Left lung (tissue), 10 donors: ENCODE measurements around the gene ALDH16A1. TPM values are rescaled to one million over a fixed set of nuclear protein-coding genes. Genes with fewer than 3 reads are reported as not detected.

Experiments
- ATAC-seq: fragments of 200-7000 bp; cut with Tn5 transposase; one replicate; pipeline ENCODE4 v1.9.1; 2020; ENCODE audit warnings: moderate library complexity
- DNase-seq, 4 donors: peaks; one replicate each; pipeline ENCODE4 v3.0.0-alpha.2; 2013 to 2020
- H3K27ac ChIP-seq, 2 donors: fragments of 200-600 bp; sonication (generic) in 1 of 2; one replicate each; pipeline versions ENCODE4 v1.5.0 to v1.8.0; 2020 to 2021
- H3K27me3 ChIP-seq, 2 donors: fragments of 200-600 bp; sonication (generic) in 1 of 2; one replicate each; pipeline versions ENCODE4 v1.5.0 to v1.8.0; 2020 to 2021
- H3K36me3 ChIP-seq, 2 donors: fragments of 200-600 bp; sonication (generic) in 1 of 2; one replicate each; pipeline versions ENCODE4 v1.5.0 to v1.8.0; 2020 to 2021
- H3K4me1 ChIP-seq, 2 donors: fragments of 200-600 bp; one replicate each; pipeline ENCODE4 v1.8.0; 2021
- H3K4me3 ChIP-seq, 2 donors: fragments of 200-600 bp; sonication (generic) in 1 of 2; one replicate each; pipeline versions ENCODE4 v1.5.0 to v1.8.0; 2020 to 2021; ENCODE audit warnings: mild to moderate bottlenecking in 1 of 2
- H3K9me3 ChIP-seq, 2 donors: fragments of 200-600 bp; sonication (generic) in 1 of 2; one replicate each; pipeline versions ENCODE4 v1.5.0 to v1.8.0; 2020 to 2021
- intact Hi-C, 2 donors: fragments of 100-400 bp; cut with DNase I; formaldehyde crosslinking; loops; one replicate each; pipeline versions ENCODE4 v1.11.2 to v1.14.2; 2022
- polyA plus RNA-seq, 6 donors: library from polyadenylated mRNA; unstranded; fragments of 120-200 nt; gene quantifications; one replicate each; pipeline ENCODE4 v1.2.1, GENCODE V29; 2013; ENCODE audit not compliant: insufficient read length in 6 of 6
- total RNA-seq, 2 donors: library from RNA; stranded (reverse); fragmentation: NEBNext Ultra II Directional; extraction: Animal tissue kit (Norgen Biotek cat#: 25700); gene quantifications; one replicate each; pipeline ENCODE4 v1.2.1, GENCODE V29; 2021
- TF ChIP-seq, protein P1 (sequence below), 2 donors: fragments of 200-600 bp; sonication (generic) in 1 of 2; IDR thresholded peaks; one replicate each; pipeline versions ENCODE4 v1.5.0 to v1.8.0; 2021; ENCODE audit warnings: antibody characterized with exemption in 2 of 2
- donor health status: DM: no; HTN: yes; CAD: no.
- donor health status: DM: no; HTN: no; CAD: no.

Gene ALDH16A1
- total and polyA plus RNA-seq, 8 donors, result 12.6 to 54.2 (median 18.1) TPM

DNA sequence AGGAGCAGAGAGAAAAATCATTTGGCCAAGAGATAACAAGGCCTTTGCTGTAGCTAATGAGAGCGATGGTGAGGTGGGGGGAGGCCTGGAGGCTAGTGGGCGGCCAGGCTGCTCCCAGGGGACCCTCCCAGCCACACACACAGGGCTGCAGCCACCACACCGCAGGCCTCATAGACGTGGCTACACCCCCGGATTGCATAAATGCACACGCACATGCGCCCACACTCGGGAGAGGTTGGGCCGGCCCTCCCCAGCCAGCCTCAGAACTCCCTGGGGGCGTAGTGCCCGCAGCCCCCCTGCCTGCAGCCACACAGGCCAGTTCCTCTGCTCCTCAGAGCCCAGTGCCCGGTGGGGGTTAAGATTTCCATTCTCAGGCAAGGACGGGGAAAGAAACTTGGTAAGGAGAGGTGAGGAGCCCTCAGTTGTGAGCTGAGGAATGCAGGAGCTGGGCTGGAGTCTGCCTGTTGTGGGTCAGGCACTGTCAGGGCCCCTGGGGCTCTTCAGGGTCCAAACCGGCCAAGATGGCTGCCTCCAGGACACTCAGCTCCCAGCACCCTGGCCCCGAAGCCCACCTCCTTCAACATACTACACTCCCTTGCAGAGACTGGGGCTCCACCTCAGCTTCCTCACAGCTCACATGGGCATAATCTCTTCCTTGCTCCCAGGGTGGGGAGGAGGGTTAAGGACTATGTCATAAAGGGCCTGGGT, 37.8 kb upstream of the ALDH16A1 start:
- Histone ChIP-seq H3K36me3 (no peaks in the 10 kb centered on the region), H3K27me3 (peaks cover 7 to 47% of the 10 kb centered on the region in 2 donors), H3K9me3 (no peaks in the 10 kb centered on the region), H3K4me3 (no peak overlapping the region), H3K27ac (no peak overlapping the region), H3K4me1 (no peaks in the 10 kb centered on the region)
- DNase-seq (no peak), ATAC-seq (peak; percentile 22)
- intact Hi-C loops, result no loop called here
- TF ChIP-seq, protein P1, sequence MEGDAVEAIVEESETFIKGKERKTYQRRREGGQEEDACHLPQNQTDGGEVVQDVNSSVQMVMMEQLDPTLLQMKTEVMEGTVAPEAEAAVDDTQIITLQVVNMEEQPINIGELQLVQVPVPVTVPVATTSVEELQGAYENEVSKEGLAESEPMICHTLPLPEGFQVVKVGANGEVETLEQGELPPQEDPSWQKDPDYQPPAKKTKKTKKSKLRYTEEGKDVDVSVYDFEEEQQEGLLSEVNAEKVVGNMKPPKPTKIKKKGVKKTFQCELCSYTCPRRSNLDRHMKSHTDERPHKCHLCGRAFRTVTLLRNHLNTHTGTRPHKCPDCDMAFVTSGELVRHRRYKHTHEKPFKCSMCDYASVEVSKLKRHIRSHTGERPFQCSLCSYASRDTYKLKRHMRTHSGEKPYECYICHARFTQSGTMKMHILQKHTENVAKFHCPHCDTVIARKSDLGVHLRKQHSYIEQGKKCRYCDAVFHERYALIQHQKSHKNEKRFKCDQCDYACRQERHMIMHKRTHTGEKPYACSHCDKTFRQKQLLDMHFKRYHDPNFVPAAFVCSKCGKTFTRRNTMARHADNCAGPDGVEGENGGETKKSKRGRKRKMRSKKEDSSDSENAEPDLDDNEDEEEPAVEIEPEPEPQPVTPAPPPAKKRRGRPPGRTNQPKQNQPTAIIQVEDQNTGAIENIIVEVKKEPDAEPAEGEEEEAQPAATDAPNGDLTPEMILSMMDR (IDR thresholded peaks at IDR 0.05), result no peak

DNA sequence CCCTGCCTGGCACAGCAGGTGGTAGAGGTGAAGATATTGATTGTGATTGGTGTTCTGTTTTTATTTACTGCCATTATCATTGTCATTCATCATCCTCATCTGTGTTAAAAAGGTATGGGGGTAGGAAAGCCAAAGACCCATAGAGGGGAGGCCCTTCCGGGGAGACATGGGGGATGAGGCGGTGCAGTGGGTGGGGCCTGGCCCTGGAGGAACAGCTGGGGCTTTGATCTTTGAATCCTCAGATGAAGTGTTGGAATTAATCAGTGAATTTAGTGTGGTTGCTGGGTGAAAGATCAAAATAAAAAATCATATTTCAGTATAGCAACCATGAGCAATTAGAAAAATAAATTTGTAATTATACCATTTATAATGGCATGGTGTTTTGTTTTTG, 37.2 kb upstream of the ALDH16A1 start:
- Histone ChIP-seq H3K4me1 (no peaks in the 10 kb centered on the region), H3K27me3 (peaks cover 10 to 53% of the 10 kb centered on the region in 2 donors), H3K4me3 (no peak overlapping the region), H3K27ac (no peak overlapping the region), H3K9me3 (no peaks in the 10 kb centered on the region), H3K36me3 (no peaks in the 10 kb centered on the region)
- no peak for ATAC-seq
- intact Hi-C loops, result no loop called here
- no peak for DNase-seq
- TF ChIP-seq, protein P1 (IDR thresholded peaks at IDR 0.05), result no peak

DNA sequence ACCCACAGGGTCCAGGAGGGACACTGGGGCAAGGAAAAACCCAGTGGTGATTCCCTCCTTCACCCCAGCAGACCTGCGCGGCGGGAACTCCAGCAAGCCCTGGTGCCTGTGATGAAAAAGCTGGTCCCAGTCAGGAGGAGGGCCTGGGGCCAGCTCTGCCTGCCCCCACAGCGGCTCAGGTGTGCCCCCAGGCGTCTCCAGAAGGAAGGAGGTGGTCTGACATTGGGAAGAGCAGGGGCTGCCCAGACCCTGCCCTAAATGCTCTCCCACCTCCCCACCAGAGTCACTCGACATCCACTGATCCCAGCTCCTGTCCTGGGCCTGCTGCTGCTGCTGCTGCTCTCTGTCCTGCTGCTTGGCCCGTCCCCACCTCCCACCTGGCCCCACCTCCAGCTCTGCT, 35.9 kb upstream of the ALDH16A1 start:
- no peak overlapping the region for H3K4me3 ChIP-seq
- H3K4me1 ChIP-seq, result peaks cover 4 to 10% of the 10 kb centered on the region in 2 donors
- no peaks in the 10 kb centered on the region for H3K36me3 ChIP-seq
- H3K27me3 ChIP-seq, result peaks cover 22 to 66% of the 10 kb centered on the region in 2 donors
- TF ChIP-seq, protein P1 (IDR thresholded peaks at IDR 0.05), result no peak
- no peak for ATAC-seq
- H3K9me3 ChIP-seq, result no peaks in the 10 kb centered on the region
- intact Hi-C loops, result no loop called here
- DNase-seq, result no peak
- no peak overlapping the region for H3K27ac ChIP-seq

DNA sequence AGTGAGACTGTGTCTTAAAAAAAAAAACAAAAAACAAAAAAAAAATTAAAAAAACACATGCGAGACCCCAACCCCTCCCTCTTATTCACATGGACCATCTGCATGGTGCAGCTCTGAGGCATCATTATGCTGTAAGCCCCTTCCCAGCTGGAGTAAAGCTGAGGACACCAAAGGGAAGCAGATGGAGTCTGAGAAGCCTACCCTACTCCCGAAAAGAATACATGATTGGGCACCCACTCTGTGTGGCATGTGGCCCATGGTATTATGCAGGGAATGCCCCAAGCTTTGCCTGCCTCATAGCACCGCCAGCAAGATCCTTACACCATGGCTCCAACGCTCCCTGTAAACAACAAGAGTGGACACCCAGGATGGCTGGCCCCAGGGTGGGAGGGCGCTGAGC, 34.5 kb upstream of the ALDH16A1 start:
- H3K4me3 ChIP-seq, result no peak overlapping the region
- intact Hi-C loops, result no loop called here
- no peak overlapping the region for H3K27ac ChIP-seq
- DNase-seq (no peak), ATAC-seq (no peak)
- H3K36me3 ChIP-seq, result no peaks in the 10 kb centered on the region
- no peaks in the 10 kb centered on the region for H3K9me3 ChIP-seq
- TF ChIP-seq, protein P1 (IDR thresholded peaks at IDR 0.05), result no peak
- H3K4me1 ChIP-seq, result peaks cover 7 to 22% of the 10 kb centered on the region in 2 donors
- H3K27me3 ChIP-seq, result peaks cover 37 to 80% of the 10 kb centered on the region in 2 donors

DNA sequence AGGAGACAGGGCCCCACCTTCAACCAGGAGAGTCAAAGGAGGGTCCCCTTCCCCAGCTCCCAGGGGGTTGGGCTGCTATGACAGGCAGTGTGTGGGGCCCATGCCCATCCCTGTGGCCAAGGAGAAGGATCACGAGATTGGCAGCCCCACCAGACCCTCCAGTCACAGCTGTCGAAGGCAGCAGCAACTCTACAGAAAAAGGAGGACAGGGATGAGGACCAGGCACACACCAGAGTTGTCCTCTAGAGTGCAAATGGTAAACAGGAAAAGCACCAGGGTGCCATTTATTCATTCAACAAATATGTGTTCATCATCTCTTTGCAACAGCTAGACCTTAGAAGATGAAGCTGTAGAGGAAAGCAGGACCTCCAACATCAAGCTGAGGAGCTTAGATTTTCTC, 33.9 kb upstream of the ALDH16A1 start:
- Histone ChIP-seq H3K4me3 (no peak overlapping the region), H3K9me3 (no peaks in the 10 kb centered on the region), H3K27ac (no peak overlapping the region), H3K27me3 (peaks cover 43 to 87% of the 10 kb centered on the region in 2 donors), H3K36me3 (no peaks in the 10 kb centered on the region), H3K4me1 (peaks cover 7 to 22% of the 10 kb centered on the region in 2 donors)
- intact Hi-C loops, result no loop called here
- no peak for DNase-seq
- TF ChIP-seq, protein P1 (IDR thresholded peaks at IDR 0.05), result no peak
- ATAC-seq, result no peak
